Nephron (organoid): Measurements from ENCODE around the gene P2RY1.

ENCODE experiments used
- H3K27ac Mint-ChIP-seq, 3 experiments: 2 replicates each; pipeline ENCODE4 v1.8.0; 2020; ENCODE audit warnings: mixed read lengths in 3 of 3, mild to moderate bottlenecking in 2 of 3, moderate library complexity in 1 of 3
- H3K27me3 Mint-ChIP-seq: 2 replicates; pipeline ENCODE4 v1.8.0; 2021; ENCODE audit warnings: low read depth, mild to moderate bottlenecking, moderate library complexity, mixed read lengths
- H3K36me3 Mint-ChIP-seq: 2 replicates; pipeline ENCODE4 v1.8.0; 2020; ENCODE audit warnings: low read depth, mixed read lengths
- H3K4me1 Mint-ChIP-seq: 2 replicates; pipeline ENCODE4 v1.8.0; 2020; ENCODE audit warnings: mixed read lengths
- H3K4me3 Mint-ChIP-seq, 3 experiments: 2 replicates each; pipeline ENCODE4 v1.8.0; 2020; ENCODE audit warnings: mild to moderate bottlenecking in 3 of 3, mixed read lengths in 3 of 3, moderate library complexity in 2 of 3
- H3K9me3 Mint-ChIP-seq: 2 replicates; pipeline ENCODE4 v1.8.0; 2020; ENCODE audit warnings: mixed read lengths
- CTCF ChIP-seq, 3 experiments: fragments of 200-600 bp; sonication (generic); IDR thresholded peaks; one replicate each; pipeline ENCODE4 v1.5.0; 2021; ENCODE audit warnings: antibody characterized with exemption in 3 of 3; ENCODE audit not compliant: unreplicated experiment in 3 of 3

The P2RY1 gene

GRCh38 chr3:152879790-152880174, 44.9 kb downstream of the P2RY1 start:
- no peaks in the 10 kb centered on the region for H3K36me3 Mint-ChIP-seq
- H3K4me1 Mint-ChIP-seq: no peaks in the 10 kb centered on the region
- no peak overlapping the region for H3K4me3 Mint-ChIP-seq
- peaks cover 2% of the 10 kb centered on the region for H3K9me3 Mint-ChIP-seq
- H3K27me3 Mint-ChIP-seq: peaks cover 3% of the 10 kb centered on the region
- TF ChIP-seq CTCF (IDR thresholded peaks at IDR 0.05; ENCODE audit: unreplicated experiment in 3 of 3): no peak
- no peak overlapping the region for H3K27ac Mint-ChIP-seq

GRCh38 chr3:152885076-152885475, 50.1 kb downstream of the P2RY1 start:
- TF ChIP-seq CTCF (IDR thresholded peaks at IDR 0.05; ENCODE audit: unreplicated experiment in 3 of 3): no peak
- no peak overlapping the region for H3K4me3 Mint-ChIP-seq
- no peaks in the 10 kb centered on the region for H3K36me3 Mint-ChIP-seq
- no peak overlapping the region for H3K27ac Mint-ChIP-seq
- no peaks in the 10 kb centered on the region for H3K4me1 Mint-ChIP-seq
- no peaks in the 10 kb centered on the region for H3K9me3 Mint-ChIP-seq
- H3K27me3 Mint-ChIP-seq: peaks cover 3% of the 10 kb centered on the region
